HepG2 (cell line): ENCODE measurements around the gene SLC17A9. TPM values are rescaled to one million over a fixed set of nuclear protein-coding genes. Genes with fewer than 3 reads are reported as not detected.

ENCODE experiments used
- ATAC-seq: fragments of 200-7000 bp; cut with Tn5 transposase; 3 replicates; pipeline ENCODE4 v1.9.1; 2020; ENCODE audit warnings: mild to moderate bottlenecking, moderate library complexity
- BruUV-seq: library from RNA; stranded (reverse); fragments of 400-500 nt; replicated peaks from 2 replicates; lab custom pipeline; 2021; lab: Mats Ljungman, UMichigan
- CTCF ChIA-PET: fragments of 300-600 bp; formaldehyde crosslinking; extraction: SDS; loops from one replicate; lab custom pipeline; 2021; ENCODE audit warnings: low total read pairs, inconsistent platforms, low intra/inter-chr PET ratio; lab: Yijun Ruan, JAX
- POLR2A ChIA-PET: fragments of 350-600 bp; sonication (Branson Sonifier 250); formaldehyde crosslinking; loops from one replicate; lab custom pipeline; 2020; ENCODE audit warnings: antibody characterized with exemption, inconsistent platforms; lab: Yijun Ruan, JAX
- DNase-seq: peaks from one replicate; pipeline ENCODE4 v3.0.0-alpha.2; 2015; ENCODE audit warnings: low spot score
- FAIRE-seq: peaks from 3 replicates; lab custom pipeline; 2011; peaks lifted over from hg19 to GRCh38; lab: Jason Lieb, UNC
- H2AFZ ChIP-seq: one replicate; pipeline ENCODE4 v1.6.1; 2011; ENCODE audit warnings: low read length, inconsistent platforms
- H3K27ac ChIP-seq: fragments of 300-600 bp; 3 replicates; pipeline ENCODE4 v1.8.0; 2011; ENCODE audit warnings: mixed run types, mild to moderate bottlenecking, mixed read lengths, low read length, inconsistent platforms; ENCODE audit not compliant: insufficient read depth; ENCODE audit errors: extremely low read length
- H3K27me3 ChIP-seq, 2 experiments: fragments of 200-600 bp in 1 of 2; 2 replicates in 1 of 2; 3 replicates in 1 of 2; pipeline versions ENCODE4 v1.6.0 to v1.8.0; 2011; ENCODE audit warnings: low read length in 2 of 2, mild to moderate bottlenecking in 2 of 2, moderate library complexity in 2 of 2, inconsistent platforms in 1 of 2; ENCODE audit not compliant: insufficient read depth in 2 of 2, control insufficient read depth in 1 of 2
- H3K36me3 ChIP-seq, 2 experiments: fragments of 200-600 bp in 1 of 2; replicated peaks in 1 of 2; 2 replicates in 1 of 2; 3 replicates in 1 of 2; pipeline versions ENCODE4 v1.5.1 to v1.8.0; 2011; ENCODE audit warnings: low read length in 2 of 2, inconsistent platforms in 1 of 2; ENCODE audit not compliant: insufficient read depth in 2 of 2, control insufficient read depth in 1 of 2
- H3K4me1 ChIP-seq: 2 replicates; pipeline ENCODE4 v1.5.1; 2012; ENCODE audit warnings: low read length, inconsistent platforms; ENCODE audit not compliant: insufficient read depth
- H3K4me2 ChIP-seq: 2 replicates; pipeline ENCODE4 v1.6.0; 2011; ENCODE audit warnings: low read depth, low read length, inconsistent platforms
- H3K4me3 ChIP-seq, 3 experiments: fragments of 200-600 bp in 1 of 3; sonication (generic), shearing (Covaris generic) in 1 of 3; replicated peaks in 1 of 3; 2 replicates each; pipeline ENCODE4 v1.5.1; 2011 to 2016; ENCODE audit warnings: low read length in 3 of 3, inconsistent platforms in 2 of 3, low read depth in 2 of 3, mild to moderate bottlenecking in 2 of 3, control low read depth in 1 of 3, mixed read lengths in 1 of 3; ENCODE audit not compliant: insufficient read depth in 1 of 3
- H3K79me2 ChIP-seq: one replicate; pipeline ENCODE4 v1.6.1; 2011; ENCODE audit warnings: low read length, inconsistent platforms; ENCODE audit not compliant: insufficient read depth
- H3K9ac ChIP-seq: 2 replicates; pipeline ENCODE4 v1.6.0; 2011; ENCODE audit warnings: mild to moderate bottlenecking, low read depth, low read length, inconsistent platforms; ENCODE audit not compliant: insufficient read depth
- H3K9me3 ChIP-seq: 2 replicates; pipeline ENCODE4 v1.5.1; 2012; ENCODE audit warnings: mild to moderate bottlenecking, low read length
- H4K20me1 ChIP-seq: 2 replicates; pipeline ENCODE4 v1.6.0; 2011; ENCODE audit warnings: inconsistent platforms, mild to moderate bottlenecking, low read length, moderate library complexity; ENCODE audit not compliant: insufficient read depth
- ATAD3A ChIP-seq: sonication (generic); formaldehyde crosslinking; IDR thresholded peaks from 2 replicates; pipeline ENCODE4 v1.4.0; 2020; ENCODE audit warnings: missing genetic modification reagents
- GABPB1 ChIP-seq: IDR thresholded peaks from 2 replicates; pipeline ENCODE4 v1.6.1; 2016; ENCODE audit warnings: mild to moderate bottlenecking, missing genetic modification reagents, moderate library complexity, missing compliant biosample characterization
- HMGA1 ChIP-seq: sonication (generic); formaldehyde crosslinking; conservative IDR thresholded peaks from 2 replicates; pipeline ENCODE4 v1.4.0; 2020; ENCODE audit warnings: missing genetic modification reagents
- KDM3A ChIP-seq: IDR thresholded peaks from 2 replicates; pipeline ENCODE4 v1.6.1; 2018; ENCODE audit warnings: low read depth, missing compliant biosample characterization
- POLR2G ChIP-seq: fragments of 200-400 bp; formaldehyde crosslinking; IDR thresholded peaks from 2 replicates; pipeline ENCODE4 v1.6.1; 2018; ENCODE audit warnings: mild to moderate bottlenecking, low read depth, low read length, moderate library complexity
- RBFOX2 ChIP-seq: fragments of 200-400 bp; formaldehyde crosslinking; IDR thresholded peaks from 2 replicates; pipeline ENCODE4 v1.6.1; 2017; ENCODE audit warnings: low read depth, mild to moderate bottlenecking, low read length
- SETDB1 ChIP-seq: sonication (generic); formaldehyde crosslinking; IDR thresholded peaks from 2 replicates; pipeline ENCODE4 v1.5.1; 2020; ENCODE audit warnings: missing genetic modification reagents, mild to moderate bottlenecking, borderline replicate concordance
- XRCC5 ChIP-seq: fragments of 200-400 bp; formaldehyde crosslinking; optimal IDR thresholded peaks from 2 replicates; pipeline ENCODE3; 2017; ENCODE audit warnings: mild to moderate bottlenecking, low read length
- ZBTB8A ChIP-seq: sonication (generic); formaldehyde crosslinking; IDR thresholded peaks from 2 replicates; pipeline ENCODE4 v1.4.0; 2020; ENCODE audit warnings: mild to moderate bottlenecking, low read depth, missing genetic modification reagents, borderline replicate concordance
- ZNF660 ChIP-seq: sonication (generic); formaldehyde crosslinking; IDR thresholded peaks from 2 replicates; pipeline ENCODE4 v1.5.1; 2020; ENCODE audit warnings: mild to moderate bottlenecking, low read depth, missing genetic modification reagents, borderline replicate concordance
- WGBS: methylation state at CpG from one replicate; pipeline ENCODE4 v1.1.6; 2017; ENCODE audit warnings: low lambda C conversion rate; 5-methylcytosine and 5-hydroxymethylcytosine counted together
- in situ Hi-C: cut with HindIII; loops from 2 replicates; pipeline ENCODE4 v1.10.0; 2017; ENCODE audit warnings: low pct_unique_long_range_greater_than_20kb; ENCODE audit not compliant: extremely low pct_ligation_motif_present
- intact Hi-C: fragments of 100-400 bp; cut with micrococcal nuclease; formaldehyde crosslinking; loops from one replicate; pipeline ENCODE4 v1.10.0; 2022; ENCODE audit not compliant: unreplicated experiment
- polyA plus RNA-seq, 8 experiments: library from polyadenylated mRNA; depleted of rRNA in 3 of 8; stranded (reverse) in 7 of 8; unstranded in 1 of 8; fragments of >200 nt; fragmentation: Illumina TruSeq in 4 of 8; extraction: Trizol in 4 of 8; gene quantifications; 2 replicates each; pipeline versions ENCODE4 v1.2.1 to v1.2.3, GENCODE V29; 2011 to 2016; ENCODE audit warnings: low read depth in 4 of 8, missing spikeins in 1 of 8, mixed read lengths in 1 of 8; ENCODE audit not compliant: insufficient read depth in 1 of 8
- total RNA-seq, 5 experiments: library from RNA; depleted of rRNA; stranded (reverse); fragments of >200 nt; fragmentation: Illumina TruSeq; extraction: Trizol; gene quantifications; 2 replicates each; pipeline ENCODE4 v1.2.3, GENCODE V29; 2016; ENCODE audit warnings: low read depth in 1 of 5
- TF ChIP-seq, protein P1 (sequence below): sonication (generic); formaldehyde crosslinking; IDR thresholded peaks from 2 replicates; pipeline ENCODE4 v1.9.0; 2021; ENCODE audit warnings: missing genetic modification reagents, borderline replicate concordance
- TF ChIP-seq, protein P2 (sequence below): sonication (generic); formaldehyde crosslinking; IDR thresholded peaks from 2 replicates; pipeline ENCODE4 v1.5.0; 2020; ENCODE audit warnings: missing genetic modification reagents
- TF ChIP-seq, protein P3 (sequence below): sonication (generic); formaldehyde crosslinking; IDR thresholded peaks from 2 replicates; pipeline ENCODE4 v1.4.0; 2020; ENCODE audit warnings: mild to moderate bottlenecking, missing genetic modification reagents
- TF ChIP-seq, protein P4 (sequence below): sonication (generic); formaldehyde crosslinking; IDR thresholded peaks from 2 replicates; pipeline ENCODE4 v1.5.0; 2020; ENCODE audit warnings: mild to moderate bottlenecking, missing genetic modification reagents, borderline replicate concordance

The SLC17A9 gene
- total and polyA plus RNA-seq, 2 of the 13 experiments (the other 11 are each of a cell fraction or from before 2014, with no cell fraction given) = 110 to 191 TPM

DNA sequence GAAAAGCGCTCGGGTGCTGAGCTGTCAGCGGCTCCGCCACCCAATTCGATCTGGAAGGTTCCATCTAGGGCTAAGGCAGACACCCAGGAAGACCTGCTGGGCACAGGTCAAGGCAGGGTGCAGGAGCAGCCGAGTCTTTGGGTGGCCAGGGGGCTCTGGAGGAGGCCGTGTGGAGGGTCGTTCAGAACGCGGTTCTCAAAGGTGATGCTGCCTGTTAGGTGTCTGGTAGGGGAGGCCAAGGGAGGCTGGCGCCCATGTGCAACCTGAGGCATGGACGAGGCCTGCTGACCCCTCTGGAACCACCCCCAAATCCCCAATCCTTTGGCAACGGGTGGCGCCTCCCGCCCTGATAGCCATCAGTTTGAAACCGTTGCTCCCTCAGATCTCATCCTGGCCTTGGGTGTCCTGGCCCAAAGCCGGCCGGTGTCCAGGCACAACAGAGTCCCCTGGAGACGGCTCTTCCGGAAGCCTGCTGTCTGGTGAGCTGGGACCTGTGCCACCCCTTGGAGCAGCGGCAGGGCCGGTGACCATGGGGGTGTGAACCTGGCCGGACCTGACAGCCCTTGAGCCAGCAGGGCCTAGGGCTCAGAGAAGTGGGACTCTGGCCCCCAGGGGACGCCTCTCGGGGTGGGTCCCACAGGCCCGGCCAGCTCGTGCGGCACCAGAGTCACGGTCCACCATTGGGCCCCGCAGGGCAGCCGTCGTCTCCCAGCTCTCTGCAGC, 10.5 kb downstream of the SLC17A9 start (continued):
- TF ChIP-seq HMGA1 (no peak), ZBTB8A (CRISPR knock-in tag) (no peak), POLR2G (peak; percentile 38), ATAD3A (CRISPR knock-in tag) (no peak)
- TF ChIP-seq, protein P1, sequence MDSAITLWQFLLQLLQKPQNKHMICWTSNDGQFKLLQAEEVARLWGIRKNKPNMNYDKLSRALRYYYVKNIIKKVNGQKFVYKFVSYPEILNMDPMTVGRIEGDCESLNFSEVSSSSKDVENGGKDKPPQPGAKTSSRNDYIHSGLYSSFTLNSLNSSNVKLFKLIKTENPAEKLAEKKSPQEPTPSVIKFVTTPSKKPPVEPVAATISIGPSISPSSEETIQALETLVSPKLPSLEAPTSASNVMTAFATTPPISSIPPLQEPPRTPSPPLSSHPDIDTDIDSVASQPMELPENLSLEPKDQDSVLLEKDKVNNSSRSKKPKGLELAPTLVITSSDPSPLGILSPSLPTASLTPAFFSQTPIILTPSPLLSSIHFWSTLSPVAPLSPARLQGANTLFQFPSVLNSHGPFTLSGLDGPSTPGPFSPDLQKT (CRISPR knock-in tag) = no peak

DNA sequence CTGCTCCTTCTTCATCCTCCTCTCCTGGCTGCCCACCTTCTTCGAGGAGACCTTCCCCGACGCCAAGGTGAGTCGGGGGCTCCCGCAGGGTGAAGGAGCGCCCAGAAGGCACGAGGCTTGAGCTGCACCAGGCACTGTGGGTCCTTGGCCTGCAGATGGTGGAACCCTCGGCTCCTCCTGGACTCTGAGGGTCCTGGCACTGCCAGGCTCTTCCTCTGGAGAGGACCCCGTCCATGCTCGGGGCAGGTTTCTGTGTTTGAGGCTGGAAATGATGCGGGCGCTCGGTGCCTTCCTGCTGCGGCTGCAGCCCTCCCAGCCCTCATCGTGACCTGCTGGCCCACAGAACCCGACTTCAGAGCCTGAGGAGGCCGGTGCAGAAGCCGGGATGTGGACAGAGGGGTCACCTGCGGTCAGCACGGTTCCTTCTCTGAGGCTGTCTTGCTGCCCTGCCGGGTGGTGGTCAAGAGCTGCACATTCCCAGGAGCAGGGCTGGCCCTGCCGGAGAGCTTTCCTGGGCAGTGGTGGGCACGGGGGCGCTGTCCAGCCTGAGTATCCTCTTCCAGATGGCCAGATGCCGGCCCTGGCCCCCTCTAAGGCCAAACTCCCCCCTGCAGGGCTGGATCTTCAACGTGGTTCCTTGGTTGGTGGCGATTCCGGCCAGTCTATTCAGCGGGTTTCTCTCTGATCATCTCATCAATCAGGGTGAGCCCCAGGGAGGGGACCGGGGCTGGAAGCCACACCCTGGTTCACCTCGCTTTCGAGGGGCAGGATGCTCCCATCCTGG, 11.3 kb downstream of the SLC17A9 start:
- FAIRE-seq = no peak
- Histone ChIP-seq H3K4me1 (peaks cover 3% of the 10 kb centered on the region; the same call in 1 of the 2 replicates), H3K9me3 (no peaks in the 10 kb centered on the region), H3K36me3 (peaks cover 65 to 76% of the 10 kb centered on the region in 2 experiments), H3K27ac (no peak overlapping the region), H4K20me1 (peaks cover 66% of the 10 kb centered on the region; the same call in 1 of the 2 replicates), H3K9ac (no peak overlapping the region), H3K4me2 (no peak overlapping the region), H3K79me2 (no peaks in the 10 kb centered on the region), H3K27me3 (no peaks in the 10 kb centered on the region), H3K4me3 (no peak overlapping the region), H2AFZ (no peak overlapping the region)
- no peak for ATAC-seq
- WGBS = 96% methylated on average over 24 of the region's 32 CpGs
- no peak for DNase-seq
- POLR2A ChIA-PET = no interaction called here
- in situ Hi-C loops (no loop called here), intact Hi-C loops (no loop called here)
- CTCF ChIA-PET = no interaction called here
- no TSS peak for BruUV-seq
- no peak for TF ChIP-seq SETDB1 (CRISPR knock-in tag)
- TF ChIP-seq, protein P2, sequence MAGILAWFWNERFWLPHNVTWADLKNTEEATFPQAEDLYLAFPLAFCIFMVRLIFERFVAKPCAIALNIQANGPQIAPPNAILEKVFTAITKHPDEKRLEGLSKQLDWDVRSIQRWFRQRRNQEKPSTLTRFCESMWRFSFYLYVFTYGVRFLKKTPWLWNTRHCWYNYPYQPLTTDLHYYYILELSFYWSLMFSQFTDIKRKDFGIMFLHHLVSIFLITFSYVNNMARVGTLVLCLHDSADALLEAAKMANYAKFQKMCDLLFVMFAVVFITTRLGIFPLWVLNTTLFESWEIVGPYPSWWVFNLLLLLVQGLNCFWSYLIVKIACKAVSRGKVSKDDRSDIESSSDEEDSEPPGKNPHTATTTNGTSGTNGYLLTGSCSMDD = 0 out of 2 replicates have a peak, but pooled peaks have one; percentile 15
- TF ChIP-seq, protein P3, sequence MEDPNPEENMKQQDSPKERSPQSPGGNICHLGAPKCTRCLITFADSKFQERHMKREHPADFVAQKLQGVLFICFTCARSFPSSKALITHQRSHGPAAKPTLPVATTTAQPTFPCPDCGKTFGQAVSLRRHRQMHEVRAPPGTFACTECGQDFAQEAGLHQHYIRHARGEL (CRISPR knock-in tag) = no peak
- peak; percentile 54 for TF ChIP-seq RBFOX2
- no peak for TF ChIP-seq ZNF660 (CRISPR knock-in tag)
- TF ChIP-seq GABPB1 (CRISPR knock-in tag) = 0 out of 2 replicates have a peak, but pooled peaks have one; percentile 14
- TF ChIP-seq, protein P4, sequence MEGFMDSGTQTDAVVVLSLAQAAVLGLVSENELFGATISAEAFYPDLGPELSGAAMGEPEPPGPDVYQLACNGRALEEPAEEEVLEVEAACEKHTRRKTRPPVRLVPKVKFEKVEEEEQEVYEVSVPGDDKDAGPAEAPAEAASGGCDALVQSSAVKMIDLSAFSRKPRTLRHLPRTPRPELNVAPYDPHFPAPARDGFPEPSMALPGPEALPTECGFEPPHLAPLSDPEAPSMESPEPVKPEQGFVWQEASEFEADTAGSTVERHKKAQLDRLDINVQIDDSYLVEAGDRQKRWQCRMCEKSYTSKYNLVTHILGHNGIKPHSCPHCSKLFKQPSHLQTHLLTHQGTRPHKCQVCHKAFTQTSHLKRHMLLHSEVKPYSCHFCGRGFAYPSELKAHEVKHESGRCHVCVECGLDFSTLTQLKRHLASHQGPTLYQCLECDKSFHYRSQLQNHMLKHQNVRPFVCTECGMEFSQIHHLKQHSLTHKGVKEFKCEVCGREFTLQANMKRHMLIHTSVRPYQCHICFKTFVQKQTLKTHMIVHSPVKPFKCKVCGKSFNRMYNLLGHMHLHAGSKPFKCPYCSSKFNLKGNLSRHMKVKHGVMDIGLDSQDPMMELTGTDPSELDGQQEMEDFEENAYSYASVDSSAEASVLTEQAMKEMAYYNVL (CRISPR knock-in tag) = no peak
- TF ChIP-seq XRCC5 = no peak
- TF ChIP-seq KDM3A (CRISPR knock-in tag) = peak; percentile 26; the same call in 1 of the 2 replicates
